CD4-positive, alpha-beta T cell treated with Interleukin-4 for 4 hours (primary cell): Measurements from ENCODE around the gene OSTM1.
A peak's percentile ranks its signal among the peaks of the same experiment; 100 is the strongest.

Experiments
- DNase-seq: peaks from one replicate; pipeline ENCODE4 v3.0.0-alpha.2; 2020

The OSTM1 gene

GRCh38 chr6:108100003-108100402 is 25.5 kb upstream of the OSTM1 start:
- DNase-seq: no peak

GRCh38 chr6:108097882-108098281 is 23.3 kb upstream of the OSTM1 start:
- DNase-seq: no peak

DNA sequence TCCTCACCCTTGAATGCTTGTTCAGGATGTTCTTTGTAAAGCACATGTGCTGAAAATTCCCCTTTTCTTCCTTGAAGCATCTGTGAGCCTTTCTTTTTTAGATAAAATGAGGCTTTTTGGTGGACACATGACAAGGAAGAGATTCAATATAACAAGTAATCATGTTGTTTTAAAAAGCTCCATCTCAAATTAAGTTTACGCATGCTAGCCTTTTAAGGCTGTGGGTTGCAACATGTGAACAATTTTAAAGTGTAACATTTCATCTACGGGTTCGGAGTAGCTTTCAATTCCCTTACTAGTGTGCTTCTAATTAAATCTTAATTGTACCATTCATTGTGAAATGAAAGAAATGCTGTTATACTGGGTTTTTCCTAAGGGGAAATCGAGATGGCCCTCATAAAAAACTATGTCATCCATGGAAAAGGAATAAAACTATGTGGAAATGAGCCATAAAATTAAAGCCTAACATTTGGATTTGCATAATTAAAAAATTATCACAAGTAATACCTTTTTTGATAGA is 19.3 kb upstream of the OSTM1 start:
- no peak for DNase-seq

GRCh38 chr6:108091288-108091687 is 16.7 kb upstream of the OSTM1 start:
- no peak for DNase-seq

DNA sequence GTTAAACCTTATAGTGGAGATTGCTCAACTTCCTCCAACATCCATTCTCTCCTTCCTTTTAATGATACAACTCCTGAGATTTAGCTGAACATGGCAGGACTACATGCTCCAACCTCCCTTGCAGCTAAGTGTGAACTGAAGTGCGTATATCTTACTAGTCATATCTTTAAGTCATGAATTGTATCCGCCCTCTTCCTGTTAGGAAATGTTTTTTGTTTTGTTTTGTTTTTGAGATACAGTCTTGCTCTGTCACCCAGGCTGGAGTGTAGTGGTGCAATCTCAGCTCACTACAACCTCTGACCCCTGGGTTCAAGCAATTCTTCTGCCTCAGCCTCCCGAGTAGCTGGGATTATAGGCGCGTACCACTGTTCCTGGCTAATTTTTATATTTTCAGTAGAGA is 8.8 kb upstream of the OSTM1 start:
- DNase-seq: no peak

- no peak for DNase-seq
Measured at GRCh38 chr6:108082539-108082938, 8.0 kb upstream of the OSTM1 start.

- no peak for DNase-seq
Measured at GRCh38 chr6:108080010-108080780, 5.7 kb upstream of the OSTM1 start.

DNA sequence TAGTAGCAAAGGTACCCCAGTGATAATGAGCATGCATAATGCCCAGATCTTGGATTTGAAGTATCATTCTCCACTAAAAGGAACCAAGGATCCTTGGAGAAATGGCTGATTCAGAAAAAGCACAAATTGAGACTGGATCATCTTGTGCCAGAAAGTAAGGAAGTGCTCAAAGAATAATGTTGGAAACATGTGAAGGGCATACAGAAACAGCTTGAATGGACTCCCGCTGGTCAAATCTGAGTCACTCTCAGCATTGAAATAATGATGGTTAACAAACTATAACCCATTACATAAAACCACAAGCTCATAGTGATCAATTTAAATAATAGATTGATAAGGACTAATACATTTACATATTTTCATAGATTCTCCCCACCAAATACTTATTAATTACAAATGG is 3.6 kb upstream of the OSTM1 start:
- no peak for DNase-seq

DNA sequence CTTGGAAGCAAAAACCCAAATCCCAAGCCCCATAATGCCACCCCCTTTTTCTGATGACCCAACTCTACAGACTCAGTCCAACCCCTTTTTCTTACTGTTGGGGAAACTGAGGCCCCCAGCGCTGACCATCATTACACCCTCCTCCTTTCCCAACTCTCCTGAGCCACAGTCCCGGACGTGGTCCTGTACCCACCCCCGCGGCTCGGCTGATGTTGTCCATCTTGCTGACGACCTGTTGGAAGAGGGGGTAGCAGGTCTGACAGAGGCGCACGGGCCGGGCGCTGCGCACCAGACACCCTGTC is 533 bp downstream of the OSTM1 start:
- no peak for DNase-seq

DNA sequence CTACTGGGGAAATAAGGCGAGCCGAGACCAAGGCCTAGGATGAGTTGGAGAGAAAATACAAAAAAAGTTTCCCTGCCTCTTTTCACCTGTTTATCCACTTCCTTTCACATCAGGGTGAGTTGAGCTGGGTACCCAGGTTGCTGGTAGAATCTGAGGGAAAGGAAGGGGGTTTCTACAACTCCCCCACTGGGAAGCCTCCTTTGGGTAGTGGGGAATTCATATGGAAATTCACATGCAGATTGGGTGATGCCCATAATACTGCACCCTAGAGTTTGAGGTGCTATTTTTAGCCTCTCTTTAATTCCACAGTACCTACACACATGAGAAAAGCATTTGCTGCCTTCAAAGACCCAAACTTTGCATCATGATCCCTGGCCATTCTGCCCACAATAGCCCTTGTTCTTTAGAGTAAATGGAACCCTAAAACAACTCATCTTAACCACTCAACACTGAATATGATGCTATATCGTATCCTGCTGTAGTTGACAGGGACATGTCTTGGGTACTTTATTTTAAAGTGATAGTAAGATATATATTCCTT is 2.7 kb downstream of the OSTM1 start:
- no peak for DNase-seq

DNA sequence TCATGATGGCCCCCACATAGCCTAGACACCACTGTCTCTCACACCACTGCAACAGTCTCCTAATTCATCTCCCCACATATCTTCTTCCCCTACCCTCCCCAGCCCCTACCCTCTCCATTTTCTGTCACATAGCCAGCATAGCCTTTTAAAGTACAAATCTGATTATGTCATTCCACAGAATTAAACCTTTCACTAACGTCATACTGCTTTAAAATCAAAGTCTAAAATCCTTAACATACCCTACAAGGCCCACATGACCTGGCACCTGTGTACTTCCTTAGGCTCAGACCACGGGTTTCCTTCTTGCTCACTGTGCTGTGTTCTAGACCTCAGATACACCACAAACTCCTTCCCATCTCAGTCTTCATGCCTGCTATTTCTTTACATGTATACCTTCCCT is 5.9 kb downstream of the OSTM1 start:
- peak; percentile 14 for DNase-seq

DNA sequence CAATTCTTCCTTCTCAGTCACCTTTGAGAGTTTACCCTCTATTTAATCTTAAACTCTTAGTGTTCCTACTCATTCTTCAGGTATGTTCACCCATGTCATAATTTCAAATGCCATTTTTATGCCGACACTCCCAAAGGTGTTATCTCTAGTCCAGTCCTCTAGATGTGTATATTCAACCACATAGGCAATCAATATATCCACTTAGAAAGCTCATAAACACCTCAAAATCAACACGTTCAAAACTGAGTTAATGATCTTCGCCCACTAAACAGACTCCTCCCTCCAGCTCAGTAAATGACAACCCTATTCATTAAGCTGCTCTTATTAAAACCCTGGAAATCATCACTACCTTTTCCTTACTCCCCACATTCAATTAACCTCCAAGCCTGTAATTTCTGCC is 6.4 kb downstream of the OSTM1 start:
- no peak for DNase-seq

- DNase-seq: no peak
Measured at GRCh38 chr6:108052706-108053105, 21.8 kb downstream of the OSTM1 start.

DNA sequence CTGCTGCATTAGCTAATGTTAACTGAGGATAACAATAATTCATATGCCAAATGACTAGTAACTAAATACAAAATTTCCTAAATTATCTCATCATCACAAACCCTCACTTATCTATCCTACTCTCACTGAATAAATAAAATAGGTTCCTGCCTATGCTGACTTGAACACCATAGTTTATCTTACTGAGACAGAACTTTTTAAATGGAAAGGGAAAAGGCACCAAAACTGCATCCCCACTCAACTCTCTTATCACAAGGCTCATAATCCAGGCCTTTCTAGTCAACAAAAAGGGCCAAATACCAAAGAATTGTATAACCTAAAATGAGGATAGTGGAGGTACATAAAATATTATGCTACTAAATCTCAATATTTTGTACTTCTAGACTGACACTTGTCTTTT is 23.1 kb downstream of the OSTM1 start:
- no peak for DNase-seq

DNA sequence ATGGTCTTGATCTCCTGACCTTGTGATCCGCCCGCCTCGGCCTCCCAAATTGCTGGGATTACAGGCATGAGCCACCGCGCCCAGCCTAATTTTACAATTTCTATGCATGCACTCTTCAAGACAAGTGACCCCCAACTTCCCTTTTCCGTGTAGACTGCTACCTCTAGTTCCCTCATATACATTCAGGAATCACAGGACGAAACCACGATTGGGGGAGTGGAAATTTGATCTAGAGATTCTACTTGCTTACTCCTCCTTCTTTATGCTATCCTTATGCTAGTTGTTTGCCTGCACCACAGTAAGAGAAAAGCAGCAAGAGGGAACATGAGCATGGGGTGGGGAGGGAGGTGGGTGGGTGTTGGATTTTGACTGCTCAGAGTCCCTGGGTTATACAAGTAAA is 34.9 kb downstream of the OSTM1 start:
- no peak for DNase-seq

DNA sequence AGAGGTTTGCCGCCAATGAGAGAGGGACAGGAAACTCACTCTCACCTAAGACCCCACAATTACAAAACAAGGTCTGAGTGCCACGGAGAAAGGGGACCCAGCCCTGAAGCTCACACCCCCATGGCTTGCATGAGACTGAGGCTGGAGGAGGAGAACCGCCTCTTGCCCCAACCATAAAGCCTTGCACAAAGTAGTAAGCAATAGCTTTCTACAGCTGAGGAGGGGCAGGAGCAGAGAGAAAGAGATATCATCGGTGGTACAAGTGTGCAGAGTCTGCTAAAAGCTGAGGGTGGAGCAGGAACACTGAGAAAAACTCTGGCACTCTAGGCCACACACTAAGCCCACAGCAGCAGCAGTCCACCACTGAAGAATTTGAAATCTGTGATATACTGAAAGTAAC is 37.7 kb downstream of the OSTM1 start:
- DNase-seq: no peak

- no peak for DNase-seq
Measured at GRCh38 chr6:108031968-108032367, 42.6 kb downstream of the OSTM1 start.

GRCh38 chr6:108030211-108030610 is 44.3 kb downstream of the OSTM1 start:
- DNase-seq: no peak

- no peak for DNase-seq
Measured at GRCh38 chr6:108029226-108029921, 45.2 kb downstream of the OSTM1 start.

- no peak for DNase-seq
Measured at GRCh38 chr6:108027594-108027993, 46.9 kb downstream of the OSTM1 start.

- DNase-seq: no peak
Measured at GRCh38 chr6:108027056-108027455, 47.5 kb downstream of the OSTM1 start.

DNA sequence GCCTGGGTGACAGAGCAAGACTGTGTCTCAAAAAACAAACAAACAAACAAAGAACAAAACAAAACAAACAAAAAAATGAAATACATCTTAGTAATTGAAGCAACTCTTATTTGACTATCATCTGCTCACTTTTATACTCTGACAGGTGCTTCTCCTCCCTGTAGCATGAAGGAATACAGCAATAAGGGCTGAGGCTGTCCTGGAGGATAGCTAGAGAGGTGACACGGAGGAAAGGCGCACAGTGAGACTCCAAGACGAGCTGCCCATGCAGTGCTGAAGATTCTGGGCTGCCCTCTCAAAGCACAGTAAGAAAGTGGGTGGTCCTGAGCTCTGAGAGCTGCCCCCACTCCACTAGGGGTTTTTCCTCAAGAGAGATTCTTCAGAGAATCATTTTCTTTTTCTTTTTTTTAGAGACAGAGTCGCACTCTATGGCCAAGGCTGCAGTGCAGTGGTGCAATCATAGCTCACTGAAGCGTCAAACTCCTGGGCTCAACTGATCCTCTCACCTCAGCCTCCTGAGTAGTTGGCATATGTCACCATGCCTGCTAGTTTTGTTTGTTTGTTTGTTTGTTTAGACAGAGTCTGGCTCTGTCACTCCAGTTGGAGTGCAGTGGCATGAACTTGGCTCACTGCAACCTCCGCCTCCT is 50.0 kb downstream of the OSTM1 start:
- no peak for DNase-seq

GRCh38 chr6:108020472-108021116 is 53.9 kb downstream of the OSTM1 start:
- DNase-seq: no peak
